Activated CD4-positive, alpha-beta T cell treated with anti-CD3 and anti-CD28 coated beads for 1 hour (primary cell): ENCODE results near the gene ETV3.

Experiments used
- DNase-seq: peaks from one replicate; pipeline ENCODE4 v3.0.0-alpha.2; 2020

ETV3 gene

GRCh38 chr1:157137408-157138219, 581 bp downstream of the ETV3 start:
- DNase-seq: no peak

DNA sequence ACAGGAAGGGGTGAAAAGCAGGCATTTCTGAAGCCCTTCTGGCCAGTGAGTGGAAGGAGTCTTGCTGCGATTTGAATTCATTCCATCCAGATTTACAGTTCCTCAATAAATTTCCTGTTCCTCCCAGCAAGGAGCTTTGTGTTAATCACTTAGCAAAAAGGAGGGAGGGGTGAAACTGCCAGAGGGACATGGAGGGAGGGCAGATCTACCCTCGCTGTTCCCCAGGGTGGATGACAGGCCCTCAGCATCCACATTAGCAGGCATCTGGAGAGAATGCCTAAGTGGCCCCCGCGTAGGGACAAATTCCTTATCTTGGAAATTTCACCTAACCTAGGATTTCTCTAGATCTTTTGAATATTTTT, 1.2 kb downstream of the ETV3 start:
- no peak for DNase-seq

DNA sequence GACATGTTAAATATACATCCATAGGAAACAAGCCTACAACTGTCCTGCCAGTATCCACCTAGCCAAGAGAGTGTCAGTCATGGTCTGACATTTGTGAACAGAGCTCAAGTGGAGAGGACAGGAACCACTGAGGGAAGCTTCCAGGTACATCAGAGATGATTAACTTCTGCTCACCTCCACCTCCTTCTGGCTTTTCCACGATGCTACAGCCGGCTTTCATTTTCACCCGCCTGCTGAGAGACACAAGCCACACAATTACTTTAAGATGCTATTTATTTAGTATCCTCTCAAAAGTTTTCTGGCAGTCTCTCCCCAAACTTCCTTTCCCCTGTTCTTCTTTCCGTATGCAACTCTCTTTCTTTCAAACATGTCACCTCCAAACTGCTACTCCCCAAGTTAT, 2.1 kb downstream of the ETV3 start:
- no peak for DNase-seq

DNA sequence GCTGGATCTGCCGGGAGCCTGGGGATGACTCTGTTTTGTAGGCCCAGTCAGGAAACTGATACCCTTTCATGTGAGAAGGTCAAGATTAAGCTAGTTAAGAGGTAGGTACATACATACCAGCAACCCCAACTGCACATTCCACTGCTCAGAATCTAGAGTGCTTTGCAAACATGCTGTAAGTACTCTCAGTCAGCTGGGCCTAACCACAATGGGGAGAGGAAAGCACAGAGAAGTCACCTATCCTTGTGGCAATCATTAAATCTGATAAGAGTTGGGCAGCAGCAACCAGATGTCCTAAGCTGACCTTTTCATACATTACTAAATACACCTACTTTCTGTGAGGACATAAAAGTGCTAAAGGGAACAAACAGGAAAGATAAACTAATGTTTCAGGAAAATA, 2.5 kb downstream of the ETV3 start:
- DNase-seq: no peak

GRCh38 chr1:157135070-157135469, 3.1 kb downstream of the ETV3 start:
- no peak for DNase-seq

GRCh38 chr1:157134442-157134841, 3.8 kb downstream of the ETV3 start:
- no peak for DNase-seq

GRCh38 chr1:157133426-157133825, 4.8 kb downstream of the ETV3 start:
- no peak for DNase-seq

- no peak for DNase-seq
Observed at GRCh38 chr1:157132616-157133167, 5.5 kb downstream of the ETV3 start.

- DNase-seq: no peak
Observed at GRCh38 chr1:157132111-157132510, 6.1 kb downstream of the ETV3 start.

GRCh38 chr1:157131281-157131680, 6.9 kb downstream of the ETV3 start:
- no peak for DNase-seq

DNA sequence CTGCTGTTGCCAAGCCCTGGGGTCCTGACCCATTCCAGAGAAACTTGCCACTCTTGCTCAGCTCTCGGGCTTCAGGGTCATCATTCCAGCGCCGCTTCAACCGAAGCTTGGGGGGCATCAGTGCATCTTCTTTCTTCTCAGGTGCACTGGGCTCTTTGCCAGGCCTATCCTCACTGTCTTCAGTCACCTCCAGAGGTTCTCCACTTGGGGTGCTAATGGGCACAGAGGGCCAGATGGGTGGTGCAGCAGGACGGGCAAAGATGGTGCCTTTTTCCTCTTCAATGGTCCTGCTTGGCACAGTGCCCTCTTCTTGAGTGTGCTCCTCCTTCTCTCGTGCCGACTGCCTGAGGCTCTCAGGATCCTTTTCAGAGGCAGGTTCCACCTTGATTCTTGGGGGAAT, 13.3 kb downstream of the ETV3 start:
- DNase-seq: no peak

DNA sequence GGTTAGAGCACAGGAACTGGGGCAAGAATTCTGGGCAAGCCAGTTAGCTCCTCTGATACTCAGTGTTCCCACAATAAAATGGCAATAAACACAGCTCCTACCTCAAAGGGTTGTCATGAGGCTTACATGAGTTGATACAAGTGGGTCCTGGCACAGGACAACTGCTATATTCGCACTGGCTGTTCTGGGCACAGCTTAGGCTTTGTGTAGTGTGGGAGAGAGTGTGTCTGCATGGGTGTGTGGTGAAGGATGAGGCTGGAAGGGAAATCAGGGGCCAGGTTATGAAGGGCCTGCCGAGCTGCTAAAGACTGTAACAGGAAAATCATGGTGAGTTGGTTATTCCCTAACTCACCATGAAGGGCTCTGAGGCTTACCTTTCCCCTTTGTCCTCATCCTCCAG, 18.7 kb downstream of the ETV3 start:
- DNase-seq: no peak

GRCh38 chr1:157119008-157119407, 19.2 kb downstream of the ETV3 start:
- no peak for DNase-seq

- no peak for DNase-seq
Observed at GRCh38 chr1:157117527-157118057, 20.6 kb downstream of the ETV3 start.

GRCh38 chr1:157116737-157117103, 21.5 kb downstream of the ETV3 start:
- DNase-seq: no peak

DNA sequence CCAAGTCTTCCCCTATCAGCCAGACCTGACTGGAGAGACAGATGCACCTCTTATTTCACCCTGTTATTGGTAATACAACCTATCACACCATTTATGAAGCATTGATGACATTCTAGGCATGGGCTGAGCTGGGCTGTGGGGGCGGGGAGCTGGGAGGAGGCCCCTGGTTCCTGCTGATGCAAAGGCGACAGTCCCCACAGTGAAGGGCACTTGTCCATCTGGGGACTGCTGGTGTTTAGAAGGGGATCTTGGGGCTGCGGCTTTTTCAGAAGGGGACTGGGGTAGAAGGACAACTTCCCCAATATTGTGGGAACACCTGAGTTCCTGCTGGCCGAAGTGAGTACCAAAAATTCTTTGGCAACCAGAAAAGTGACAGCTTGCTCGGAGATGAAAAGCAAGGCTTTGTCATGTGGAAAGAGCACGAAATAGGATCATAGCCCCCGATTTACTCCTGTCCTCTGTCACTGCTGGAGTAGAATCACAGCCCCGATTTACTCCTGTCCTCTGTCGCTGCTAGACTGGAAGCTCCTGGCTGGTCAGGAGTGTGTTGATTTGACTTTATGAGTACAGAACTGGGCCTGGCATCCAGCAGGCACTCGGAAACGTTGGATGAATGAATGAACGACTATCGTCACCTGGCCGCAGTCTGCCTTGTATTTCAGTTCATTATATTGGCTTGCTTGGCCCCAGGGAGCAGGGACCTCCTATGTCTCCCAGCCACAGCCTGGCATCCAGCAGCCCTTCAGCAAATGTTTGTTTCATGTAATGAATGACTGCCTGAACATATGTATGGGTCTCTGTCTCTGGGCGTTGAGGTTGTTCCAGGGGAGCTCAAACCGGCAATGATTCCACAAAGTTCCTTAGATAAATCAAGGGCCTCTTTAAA, 22.1 kb downstream of the ETV3 start:
- no peak for DNase-seq

DNA sequence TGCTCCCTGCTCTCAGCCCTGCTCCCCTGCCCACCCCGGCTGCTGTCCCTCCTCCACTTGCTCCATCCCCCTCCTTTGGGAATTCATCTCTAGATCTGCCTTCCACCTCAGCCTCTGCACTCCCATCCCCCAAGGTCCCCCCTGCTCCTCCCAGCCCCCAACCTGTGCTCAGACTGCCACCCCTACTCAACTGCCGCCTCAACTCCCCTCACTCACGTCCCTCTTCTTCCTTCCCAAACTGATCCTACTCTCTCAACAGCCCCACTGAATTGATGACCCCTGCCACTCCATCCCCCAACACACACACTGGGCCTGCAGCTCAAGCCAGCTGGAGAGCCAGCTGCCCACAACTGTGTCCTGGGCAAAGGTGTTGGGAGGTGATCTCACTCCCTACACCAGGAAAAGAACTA, 22.8 kb downstream of the ETV3 start:
- DNase-seq: no peak

DNA sequence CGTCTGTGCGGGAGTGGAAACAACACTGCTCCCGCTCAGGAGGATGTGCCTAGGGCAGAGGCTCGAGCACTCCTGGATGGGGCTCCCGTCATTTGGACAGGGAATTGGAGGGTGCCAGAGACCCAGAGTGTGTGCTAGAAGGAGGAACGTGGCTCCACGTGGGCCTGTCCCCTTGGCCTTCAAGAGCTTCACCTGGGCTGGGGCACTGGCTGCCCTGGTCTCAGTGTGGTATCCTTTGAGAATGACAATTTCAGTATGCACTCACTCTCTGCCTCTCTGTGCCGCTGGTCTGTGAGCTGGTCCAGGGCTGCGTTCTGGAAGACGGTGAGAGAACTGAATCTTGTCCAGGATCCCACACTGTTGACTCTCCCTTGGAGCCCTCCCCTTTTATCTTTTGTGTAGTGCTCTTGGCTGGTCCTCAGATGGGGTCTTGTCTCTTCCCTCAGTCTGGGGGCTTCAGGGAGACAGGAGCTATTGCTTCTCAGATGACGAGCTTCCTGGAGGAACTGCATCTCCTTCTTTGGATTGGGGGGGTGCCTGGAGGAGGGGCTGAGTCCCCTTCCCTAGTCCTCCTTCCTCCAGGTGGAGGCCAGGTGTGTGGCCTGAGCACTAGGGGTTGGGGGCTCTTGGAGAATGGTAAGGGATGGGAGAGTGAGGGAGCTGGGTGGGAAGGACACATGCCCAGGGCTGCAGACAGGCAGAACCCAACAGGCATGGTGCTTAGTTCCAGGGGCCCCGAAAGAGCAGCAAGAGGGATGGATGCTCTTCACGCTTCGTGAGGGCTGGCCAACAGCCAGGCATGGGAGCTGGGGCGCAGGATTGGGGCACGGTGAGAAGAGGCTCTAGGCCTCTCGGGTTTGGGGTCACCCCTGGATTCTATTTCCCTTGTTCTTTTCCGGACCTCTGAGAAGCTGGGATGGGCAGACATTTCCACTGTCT, 23.7 kb downstream of the ETV3 start:
- DNase-seq: no peak

- no peak for DNase-seq
Observed at GRCh38 chr1:157113631-157114030, 24.6 kb downstream of the ETV3 start.

GRCh38 chr1:157113106-157113505, 25.1 kb downstream of the ETV3 start:
- no peak for DNase-seq

GRCh38 chr1:157112186-157112867, 25.9 kb downstream of the ETV3 start:
- no peak for DNase-seq
